ENCODE results near the gene MOK. TPM values are rescaled to one million over a fixed set of nuclear protein-coding genes. Genes with fewer than 3 reads are reported as not detected.

MOK gene
- total RNA-seq, 1 donor, result 40.6 TPM

- H3K4me3 ChIP-seq (ENCODE audit: low read depth, low read length), result no peak overlapping the region
- no peak for DNase-seq (ENCODE audit: low read depth)
- TF ChIP-seq, protein P1, sequence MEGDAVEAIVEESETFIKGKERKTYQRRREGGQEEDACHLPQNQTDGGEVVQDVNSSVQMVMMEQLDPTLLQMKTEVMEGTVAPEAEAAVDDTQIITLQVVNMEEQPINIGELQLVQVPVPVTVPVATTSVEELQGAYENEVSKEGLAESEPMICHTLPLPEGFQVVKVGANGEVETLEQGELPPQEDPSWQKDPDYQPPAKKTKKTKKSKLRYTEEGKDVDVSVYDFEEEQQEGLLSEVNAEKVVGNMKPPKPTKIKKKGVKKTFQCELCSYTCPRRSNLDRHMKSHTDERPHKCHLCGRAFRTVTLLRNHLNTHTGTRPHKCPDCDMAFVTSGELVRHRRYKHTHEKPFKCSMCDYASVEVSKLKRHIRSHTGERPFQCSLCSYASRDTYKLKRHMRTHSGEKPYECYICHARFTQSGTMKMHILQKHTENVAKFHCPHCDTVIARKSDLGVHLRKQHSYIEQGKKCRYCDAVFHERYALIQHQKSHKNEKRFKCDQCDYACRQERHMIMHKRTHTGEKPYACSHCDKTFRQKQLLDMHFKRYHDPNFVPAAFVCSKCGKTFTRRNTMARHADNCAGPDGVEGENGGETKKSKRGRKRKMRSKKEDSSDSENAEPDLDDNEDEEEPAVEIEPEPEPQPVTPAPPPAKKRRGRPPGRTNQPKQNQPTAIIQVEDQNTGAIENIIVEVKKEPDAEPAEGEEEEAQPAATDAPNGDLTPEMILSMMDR (IDR thresholded peaks at IDR 0.05; ENCODE audit: insufficient read depth, low read length), result no peak
These were observed 78.4 kb downstream of the MOK start for GRCh38 chr14:102226356-102227125.

- TF ChIP-seq, protein P1 (IDR thresholded peaks at IDR 0.05; ENCODE audit: insufficient read depth, low read length), result no peak
- no peak overlapping the region for H3K4me3 ChIP-seq (ENCODE audit: low read depth, low read length)
- no peak for DNase-seq (ENCODE audit: low read depth)
These were observed 79.0 kb downstream of the MOK start for GRCh38 chr14:102225936-102226335.

DNA sequence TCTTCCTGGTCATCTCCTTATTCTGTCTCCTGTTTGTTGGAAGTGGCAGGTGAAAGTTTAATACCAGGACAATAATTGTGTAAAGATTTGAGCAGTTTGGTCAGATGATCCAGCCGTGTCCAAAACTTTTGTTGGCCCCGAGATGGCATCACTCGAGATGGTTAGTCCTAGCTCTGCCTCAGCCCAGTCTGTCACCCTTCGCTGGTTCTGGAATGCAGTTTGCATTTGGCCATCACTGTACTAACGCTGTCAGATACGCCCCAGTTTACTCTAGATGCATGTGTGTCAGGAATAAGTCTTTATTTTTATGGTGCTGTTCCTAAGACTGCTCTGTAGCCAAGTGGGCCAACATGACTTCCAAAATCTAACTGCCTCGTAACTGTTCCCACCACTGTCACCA lies 79.6 kb downstream of the MOK start:
- DNase-seq (ENCODE audit: low read depth), result no peak
- H3K4me3 ChIP-seq (ENCODE audit: low read depth, low read length), result no peak overlapping the region
- TF ChIP-seq, protein P1 (IDR thresholded peaks at IDR 0.05; ENCODE audit: insufficient read depth, low read length), result no peak

- no peak overlapping the region for H3K4me3 ChIP-seq (ENCODE audit: low read depth, low read length)
- TF ChIP-seq, protein P1 (IDR thresholded peaks at IDR 0.05; ENCODE audit: insufficient read depth, low read length), result no peak
- DNase-seq (ENCODE audit: low read depth), result no peak
These were observed 81.3 kb downstream of the MOK start for GRCh38 chr14:102223682-102224081.

DNA sequence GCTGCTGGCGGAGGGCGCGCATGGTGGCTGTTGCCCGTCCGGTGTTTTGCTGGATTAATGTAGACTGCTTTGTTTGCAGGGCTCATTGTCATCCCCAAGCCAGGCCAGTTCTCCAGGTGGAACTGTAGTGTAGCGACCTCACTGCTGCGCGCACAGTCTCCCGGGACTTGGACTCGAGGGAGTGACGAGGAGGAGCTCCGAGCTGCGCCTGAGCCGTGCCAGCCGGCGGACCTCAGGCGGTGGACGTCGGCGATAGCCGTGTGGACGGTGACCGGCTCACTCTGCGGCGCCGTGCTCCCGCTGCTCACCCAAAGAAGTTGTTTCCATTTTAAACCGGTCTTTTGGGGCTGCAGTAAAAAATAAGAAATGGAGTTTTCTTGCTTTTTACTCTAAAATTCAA lies 82.2 kb downstream of the MOK start:
- TF ChIP-seq, protein P1 (IDR thresholded peaks at IDR 0.05; ENCODE audit: insufficient read depth, low read length), result no peak
- H3K4me3 ChIP-seq (ENCODE audit: low read depth, low read length), result no peak overlapping the region
- DNase-seq (ENCODE audit: low read depth), result no peak

- no peak for DNase-seq (ENCODE audit: low read depth)
- TF ChIP-seq, protein P1 (IDR thresholded peaks at IDR 0.05; ENCODE audit: insufficient read depth, low read length), result no peak
- H3K4me3 ChIP-seq (ENCODE audit: low read depth, low read length), result no peak overlapping the region
These were observed 82.9 kb downstream of the MOK start for GRCh38 chr14:102222009-102222575.
